NCI-H526 treated with DMSO at 0.1 percent for 48 hours (cell line): Measurements from ENCODE around the gene SHC1.

Experiments
- DNase-seq: peaks from one replicate; lab custom pipeline; 2025; lab: John Stamatoyannopoulos, UW

The SHC1 gene, protein sequence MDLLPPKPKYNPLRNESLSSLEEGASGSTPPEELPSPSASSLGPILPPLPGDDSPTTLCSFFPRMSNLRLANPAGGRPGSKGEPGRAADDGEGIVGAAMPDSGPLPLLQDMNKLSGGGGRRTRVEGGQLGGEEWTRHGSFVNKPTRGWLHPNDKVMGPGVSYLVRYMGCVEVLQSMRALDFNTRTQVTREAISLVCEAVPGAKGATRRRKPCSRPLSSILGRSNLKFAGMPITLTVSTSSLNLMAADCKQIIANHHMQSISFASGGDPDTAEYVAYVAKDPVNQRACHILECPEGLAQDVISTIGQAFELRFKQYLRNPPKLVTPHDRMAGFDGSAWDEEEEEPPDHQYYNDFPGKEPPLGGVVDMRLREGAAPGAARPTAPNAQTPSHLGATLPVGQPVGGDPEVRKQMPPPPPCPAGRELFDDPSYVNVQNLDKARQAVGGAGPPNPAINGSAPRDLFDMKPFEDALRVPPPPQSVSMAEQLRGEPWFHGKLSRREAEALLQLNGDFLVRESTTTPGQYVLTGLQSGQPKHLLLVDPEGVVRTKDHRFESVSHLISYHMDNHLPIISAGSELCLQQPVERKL

DNA sequence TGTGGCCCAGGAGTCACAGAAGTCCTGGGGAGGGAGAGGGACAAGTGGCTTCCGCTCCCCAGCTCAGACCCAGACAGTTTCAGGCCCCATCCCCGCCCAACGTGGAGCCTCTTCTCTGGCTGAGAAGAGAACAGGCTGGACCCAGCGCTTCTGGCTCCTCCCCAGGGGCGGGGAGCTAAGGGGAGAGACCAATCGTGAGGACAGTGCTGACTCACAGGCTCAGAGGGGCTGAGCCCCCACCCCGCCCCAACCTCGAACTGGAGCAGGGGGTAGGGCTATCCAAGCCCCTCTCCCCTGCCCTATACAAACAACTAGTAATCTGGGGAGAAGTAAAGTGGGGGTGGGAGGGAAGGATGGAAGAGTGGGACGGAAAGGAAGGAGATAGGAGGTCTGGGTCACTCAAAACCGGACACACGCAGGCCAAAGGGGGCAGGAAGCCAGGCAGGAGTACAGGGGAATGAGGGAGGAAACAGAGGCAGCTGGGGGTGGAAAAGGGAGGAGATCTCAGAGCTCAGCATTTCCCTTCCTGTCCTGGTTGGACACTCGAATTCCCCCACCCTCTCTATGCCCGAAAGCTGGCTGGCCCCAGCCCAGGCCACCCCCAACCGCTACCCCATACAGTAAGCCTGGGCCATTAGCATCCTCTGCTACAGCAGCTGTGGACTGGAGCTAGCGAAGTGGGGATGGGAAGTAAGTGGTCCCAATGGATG lies at the start of gene SHC1:
Gene SHC1, minus strand, starts transcription at position 117 of the 710 bp plus-strand sequence. CDS start 221 bp downstream, outside the sequence.
- DNase-seq = peak; percentile 58

GRCh38 chr1:155019377-155020245 lies 49.1 kb upstream of the SHC1 start:
- no peak for DNase-seq

- no peak for DNase-seq
These were observed 48.2 kb upstream of the SHC1 start for GRCh38 chr1:155018617-155019348.

- no peak for DNase-seq
These were observed 47.4 kb upstream of the SHC1 start for GRCh38 chr1:155017946-155018316.

DNA sequence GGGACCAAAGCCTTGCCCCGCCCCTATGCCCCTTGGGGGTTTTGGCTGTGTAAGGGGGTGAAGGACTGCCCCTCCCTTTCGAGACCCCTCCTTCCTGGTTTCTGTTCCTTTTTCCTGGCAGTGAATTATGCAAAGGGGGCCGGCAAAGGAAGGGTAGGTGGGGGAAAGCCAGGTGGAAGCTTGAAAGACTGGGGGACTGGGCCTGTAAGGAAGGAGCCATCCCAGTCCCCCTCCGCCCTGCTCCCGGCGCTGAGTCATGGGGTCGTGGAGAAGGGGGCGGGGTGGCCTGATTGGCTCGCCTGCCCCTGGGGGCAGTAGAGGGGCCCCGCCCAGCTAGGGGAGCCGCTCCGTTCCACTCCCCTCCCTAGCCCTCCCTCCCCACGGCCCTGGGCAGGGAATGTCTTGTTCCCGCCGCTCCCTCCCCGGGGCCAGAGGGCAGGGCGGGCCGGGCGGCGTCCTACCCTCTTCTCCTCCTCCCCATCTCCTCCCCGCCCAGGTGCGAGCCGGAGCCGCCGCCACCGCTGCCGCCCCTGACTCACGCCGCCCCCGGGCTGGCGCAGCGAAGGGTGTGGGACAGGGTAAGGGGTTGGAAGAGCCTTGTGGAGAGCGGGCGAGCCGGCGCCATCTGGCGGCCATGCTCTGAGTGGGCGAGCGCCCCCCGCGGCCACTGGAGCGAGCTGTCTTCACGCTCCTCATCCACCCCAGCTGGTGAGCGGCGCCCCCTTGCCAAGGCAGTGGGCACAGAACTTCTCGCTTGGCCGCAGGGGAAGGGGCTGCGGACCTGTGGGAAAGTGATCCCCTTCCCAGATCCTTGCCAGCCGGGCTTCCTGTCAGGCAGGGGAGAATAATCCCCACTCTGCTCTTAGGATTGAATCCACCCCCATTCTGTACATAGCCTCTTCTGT lies 46.7 kb upstream of the SHC1 start:
- DNase-seq = peak; percentile 94

DNA sequence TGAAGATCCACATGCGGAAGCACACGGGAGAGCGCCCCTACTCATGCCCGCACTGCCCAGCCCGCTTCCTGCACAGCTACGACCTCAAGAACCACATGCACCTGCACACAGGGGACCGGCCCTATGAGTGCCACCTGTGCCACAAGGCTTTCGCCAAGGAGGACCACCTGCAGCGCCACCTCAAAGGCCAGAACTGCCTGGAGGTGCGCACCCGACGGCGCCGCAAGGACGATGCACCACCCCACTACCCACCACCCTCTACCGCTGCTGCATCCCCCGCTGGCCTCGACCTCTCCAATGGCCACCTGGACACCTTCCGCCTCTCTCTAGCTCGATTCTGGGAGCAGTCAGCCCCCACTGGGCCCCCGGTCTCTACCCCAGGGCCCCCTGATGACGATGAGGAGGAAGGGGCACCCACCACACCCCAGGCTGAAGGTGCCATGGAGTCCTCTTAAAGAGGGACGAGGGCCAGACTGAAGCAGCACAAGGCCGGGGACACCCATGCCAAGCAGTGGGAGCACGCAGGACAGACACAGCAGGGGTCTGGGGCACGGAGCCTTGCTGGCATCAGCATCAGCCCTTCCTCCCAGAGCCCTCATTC lies 45.8 kb upstream of the SHC1 start:
- DNase-seq = no peak

DNA sequence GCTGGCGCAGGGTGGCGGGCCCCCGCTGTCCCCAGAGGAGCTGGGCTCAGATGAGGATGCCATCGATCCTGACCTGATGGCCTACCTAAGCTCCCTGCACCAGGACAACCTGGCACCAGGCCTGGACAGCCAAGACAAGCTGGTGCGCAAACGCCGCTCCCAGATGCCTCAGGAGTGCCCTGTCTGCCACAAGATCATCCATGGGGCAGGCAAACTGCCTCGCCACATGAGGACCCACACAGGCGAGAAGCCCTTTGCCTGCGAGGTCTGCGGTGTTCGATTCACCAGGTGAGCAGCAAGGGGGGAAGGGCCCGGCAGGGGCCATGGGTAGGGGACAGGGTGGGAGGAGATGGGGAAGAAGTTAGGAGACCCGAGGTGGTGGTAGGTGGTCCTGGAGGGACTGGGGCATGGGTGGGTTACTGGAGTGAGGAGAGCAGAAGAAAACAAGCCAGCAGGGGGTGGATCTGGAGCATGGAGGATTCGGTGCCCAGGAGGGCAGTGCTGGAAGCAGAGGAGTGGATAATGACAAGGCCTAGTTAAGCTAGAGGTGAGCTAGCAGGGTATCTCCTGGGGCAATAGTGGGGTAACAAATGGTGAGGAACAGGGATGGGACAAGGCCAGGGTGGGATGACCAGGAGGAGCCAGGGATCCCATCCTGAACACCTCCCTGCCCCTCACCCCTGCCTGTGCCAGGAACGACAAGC lies 45.1 kb upstream of the SHC1 start:
- DNase-seq = no peak

- DNase-seq = no peak
These were observed 44.4 kb upstream of the SHC1 start for GRCh38 chr1:155014709-155015508.

DNA sequence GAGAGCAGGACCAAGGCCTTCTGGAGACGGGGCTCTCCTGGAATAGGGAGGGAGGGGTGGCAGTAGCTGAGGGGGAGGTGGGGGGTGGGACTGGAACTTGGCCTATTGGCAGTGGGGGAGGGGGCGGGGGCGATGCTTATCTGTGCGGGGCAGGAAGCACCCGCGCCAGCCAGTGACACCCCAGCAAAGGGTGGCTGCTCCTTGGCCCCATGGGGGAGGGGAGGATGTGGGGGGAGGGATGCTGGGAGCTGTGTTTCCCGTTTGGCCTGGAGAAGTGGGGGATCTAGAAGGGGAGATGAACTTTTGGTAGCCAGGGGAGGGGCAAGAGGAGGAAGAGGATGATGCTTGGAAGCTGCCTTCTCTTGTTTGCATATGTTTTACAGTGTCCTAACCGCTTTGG lies 43.1 kb upstream of the SHC1 start:
- no peak for DNase-seq

DNA sequence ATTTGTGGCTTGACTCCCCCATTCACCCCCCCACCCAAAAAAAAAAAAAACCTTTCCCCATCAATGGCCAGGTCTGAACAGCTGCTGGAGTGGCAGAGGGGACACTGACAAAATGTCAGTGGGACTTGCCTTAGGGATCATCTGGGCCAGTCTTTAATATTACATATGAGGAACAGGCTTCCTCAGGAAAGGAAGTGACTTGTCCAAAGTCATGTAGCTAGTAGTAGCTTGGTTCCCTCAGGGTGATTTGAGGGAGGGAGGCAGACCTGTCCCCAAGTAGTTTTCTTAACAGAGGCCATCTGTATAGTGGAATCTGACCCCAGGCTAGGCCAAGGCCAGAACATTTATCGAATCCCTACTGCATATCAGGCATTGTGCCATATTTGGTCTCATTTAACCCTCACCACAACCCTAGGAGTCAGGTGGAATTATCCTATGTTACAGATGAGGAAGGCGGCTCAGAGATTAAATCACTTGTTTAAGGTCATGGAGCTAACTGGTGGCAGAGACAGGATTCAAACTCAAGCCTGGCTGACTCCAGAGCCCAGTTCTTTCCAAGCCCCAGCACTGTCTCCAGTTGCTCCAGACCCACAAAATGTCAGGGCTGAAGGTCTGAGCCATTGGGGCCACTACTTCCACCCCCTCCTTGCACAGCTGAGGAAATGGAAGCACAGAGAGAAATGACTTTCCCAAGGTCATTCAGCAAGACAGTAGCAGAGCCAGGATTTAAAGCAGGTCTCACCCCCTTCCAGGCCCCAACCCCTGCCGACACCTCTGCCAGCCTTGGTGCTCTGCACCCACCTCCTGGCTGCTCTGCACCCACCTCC lies 42.4 kb upstream of the SHC1 start:
- no peak for DNase-seq

DNA sequence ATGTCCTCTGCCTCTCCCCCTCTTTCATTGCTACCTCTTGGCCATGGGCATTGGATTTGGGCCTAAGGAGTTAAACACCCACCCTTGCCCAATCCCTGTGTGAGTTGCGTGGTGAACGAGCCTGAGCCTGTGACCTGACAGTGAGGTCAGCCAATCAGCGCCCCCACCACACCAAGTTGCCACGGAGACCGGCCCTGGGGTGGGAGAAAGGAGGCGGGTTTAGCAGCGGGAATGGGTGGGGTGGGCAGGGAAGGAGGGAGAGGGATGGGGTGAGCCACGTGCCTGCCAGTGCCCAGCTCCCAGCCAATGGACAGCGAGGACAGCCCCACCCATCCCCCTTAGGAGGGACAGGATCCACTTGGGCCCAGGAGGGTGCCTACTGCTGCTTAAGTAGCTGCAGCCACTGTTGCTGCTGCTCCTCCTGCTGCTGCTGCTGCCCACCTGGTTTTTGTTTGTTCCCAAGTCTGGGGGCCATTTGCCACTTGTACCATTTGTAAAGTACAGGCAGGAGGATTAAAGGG lies 41.5 kb upstream of the SHC1 start:
- DNase-seq = peak; percentile 59

GRCh38 chr1:155011437-155012025 lies 41.0 kb upstream of the SHC1 start:
- no peak for DNase-seq

DNA sequence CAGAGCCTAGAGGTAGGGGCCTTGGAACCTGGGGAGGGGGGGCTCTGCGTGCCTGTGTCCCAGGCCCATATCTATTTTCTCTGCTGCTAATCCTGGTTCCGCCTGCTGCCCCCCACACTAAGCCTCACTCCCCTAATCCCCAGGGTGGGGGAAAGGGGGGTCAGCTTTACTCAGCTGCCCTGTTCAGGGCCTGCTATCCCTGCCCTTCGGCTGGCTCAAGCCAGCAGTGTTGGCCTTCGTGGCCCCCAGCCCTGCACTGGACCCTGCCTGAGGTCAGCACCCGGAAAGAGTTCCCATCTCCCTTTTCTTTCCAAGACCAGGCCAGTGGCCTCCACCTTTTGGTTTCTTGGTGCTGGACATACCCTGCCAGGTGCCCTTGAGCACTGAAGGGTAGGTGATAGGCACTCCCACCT lies 40.5 kb upstream of the SHC1 start:
- DNase-seq = no peak

DNA sequence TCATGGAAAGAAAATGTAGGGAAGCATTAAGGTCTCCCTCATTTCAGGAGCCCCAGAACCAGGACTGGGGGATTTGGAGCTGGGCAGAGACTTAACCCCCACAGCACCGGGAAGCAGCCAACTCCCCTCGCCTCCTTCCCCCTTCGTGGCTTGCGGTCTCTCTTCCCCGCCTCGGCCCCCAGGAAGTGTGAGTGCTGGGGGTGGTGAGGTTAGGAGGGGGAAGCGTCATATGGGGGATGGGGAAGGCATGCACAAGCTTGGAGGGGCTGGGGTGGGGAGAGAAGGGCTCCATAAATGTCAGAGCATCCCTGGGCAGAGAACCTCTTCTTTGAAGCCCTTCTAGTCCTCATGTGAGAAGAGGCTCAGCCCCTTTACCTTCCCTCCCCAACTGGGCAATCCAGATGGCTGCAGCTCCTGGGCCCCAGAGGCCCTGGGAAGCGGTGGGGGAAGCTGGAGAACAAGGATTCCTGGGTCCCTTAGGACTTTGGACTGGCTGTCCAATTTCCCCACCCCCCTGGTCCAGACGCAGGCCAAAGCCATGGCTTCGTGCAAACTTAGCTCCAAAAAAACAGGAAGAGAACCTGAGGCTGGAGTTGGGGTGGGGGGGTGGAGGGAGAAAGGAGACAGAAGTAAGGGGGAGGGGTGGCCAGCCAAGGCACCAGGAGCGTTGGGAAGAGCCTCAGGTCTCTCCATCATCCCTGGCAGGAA lies 39.8 kb upstream of the SHC1 start:
- DNase-seq = no peak

GRCh38 chr1:155009742-155010141 lies 39.2 kb upstream of the SHC1 start:
- no peak for DNase-seq

DNA sequence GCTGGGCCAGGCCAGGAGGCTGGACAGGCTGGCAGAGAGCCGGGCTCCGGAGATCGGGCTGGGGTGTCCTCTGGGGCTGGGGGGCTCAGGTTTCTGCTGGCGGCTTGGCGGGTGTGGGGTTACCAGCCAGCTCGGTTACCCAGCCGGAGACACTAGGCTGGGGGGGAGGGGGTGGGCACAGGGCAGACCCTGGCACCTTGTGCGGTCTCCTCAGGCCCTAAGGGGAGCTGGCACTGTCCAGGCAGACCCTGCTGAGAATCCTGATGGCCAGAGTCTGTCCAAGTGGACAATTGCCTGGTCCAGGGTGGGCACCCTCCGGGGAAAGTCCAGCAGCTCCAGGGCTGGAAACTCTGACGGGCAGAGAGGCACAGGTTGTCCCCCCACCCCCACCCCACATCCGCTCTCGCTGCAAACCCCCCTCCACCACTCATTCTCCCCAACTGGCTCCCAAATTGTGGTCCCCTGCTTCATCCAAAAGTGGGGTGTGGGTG lies 38.7 kb upstream of the SHC1 start:
- DNase-seq = no peak
